Sigmoid colon (tissue), 4 donors: ENCODE data around the gene GALNT1.

Experiments used
- CTCF ChIP-seq, 4 experiments: fragments of 450-650 bp in 3 of 4; fragments of 200-600 bp in 1 of 4; IDR thresholded peaks; one replicate each; pipeline ENCODE4 v1.5.1; 2016 to 2019; ENCODE audit warnings: antibody characterized with exemption in 4 of 4, mild to moderate bottlenecking in 3 of 4, moderate library complexity in 2 of 4
- EP300 ChIP-seq, 4 donors: sonication (generic); formaldehyde crosslinking; IDR thresholded peaks; one replicate each; pipeline ENCODE4 v1.6.1; 2017; ENCODE audit warnings: antibody characterized with exemption in 4 of 4
- POLR2A ChIP-seq, 2 donors: fragments of 450-650 bp; IDR thresholded peaks; one replicate each; pipeline ENCODE4 v1.6.1; 2016; ENCODE audit warnings: antibody characterized with exemption in 2 of 2, mild to moderate bottlenecking in 2 of 2, moderate library complexity in 2 of 2
- POLR2AphosphoS5 ChIP-seq, 4 donors: sonication (generic); formaldehyde crosslinking; IDR thresholded peaks; one replicate each; pipeline ENCODE4 v1.6.1; 2017; ENCODE audit warnings: antibody characterized with exemption in 4 of 4

DNA sequence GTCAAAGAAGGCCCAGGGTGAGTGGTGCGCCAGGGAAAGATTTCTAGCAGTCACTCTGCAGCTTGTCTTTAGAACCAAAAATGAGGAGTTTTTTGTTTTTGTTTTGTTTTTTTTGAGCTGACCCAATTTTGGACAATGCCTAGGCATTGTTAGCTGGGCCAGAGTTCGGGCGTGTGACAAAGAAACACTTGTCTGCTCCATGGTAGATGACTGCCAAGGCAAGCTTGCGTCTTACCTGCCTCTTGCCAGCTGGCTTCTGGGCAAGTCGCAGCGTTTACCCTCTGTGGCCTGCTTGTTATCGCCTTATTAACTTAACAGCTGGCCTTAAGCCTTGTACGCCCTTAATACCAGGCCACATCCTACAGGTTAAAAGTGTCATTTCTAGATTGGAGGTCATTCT, 114.3 kb downstream of the GALNT1 start:
- TF ChIP-seq POLR2AphosphoS5 (IDR thresholded peaks at IDR 0.05) (no peak), CTCF (IDR thresholded peaks at IDR 0.05) (no peak), POLR2A (IDR thresholded peaks at IDR 0.05) (no peak), EP300 (IDR thresholded peaks at IDR 0.05) (no peak)
